Mesenchymal stem cell (in vitro differentiated cells and primary cell): ENCODE data around the gene ACVR1C.
A peak's percentile ranks its signal among the peaks of the same experiment; 100 is the strongest.

ENCODE experiments used
- DNase-seq: peaks from one replicate; pipeline ENCODE4 v3.0.0-alpha.2; 2013
- H2AFZ ChIP-seq: one replicate; pipeline ENCODE4 v1.6.1; 2013; ENCODE audit warnings: low read depth, mild to moderate bottlenecking, control low read depth, inconsistent platforms, low read length, moderate library complexity
- H2AK5ac ChIP-seq: 2 replicates; pipeline ENCODE4 v1.6.1; 2013; ENCODE audit warnings: low read length, moderate library complexity, mild to moderate bottlenecking, inconsistent platforms; ENCODE audit not compliant: severe bottlenecking
- H2BK120ac ChIP-seq: one replicate; pipeline ENCODE4 v1.6.1; 2013; ENCODE audit warnings: low read depth, mild to moderate bottlenecking, inconsistent platforms, low read length, moderate library complexity
- H2BK12ac ChIP-seq, 2 experiments: one replicate each; pipeline ENCODE4 v1.6.1; 2013; ENCODE audit warnings: inconsistent platforms in 2 of 2, low read length in 2 of 2, mild to moderate bottlenecking in 2 of 2, moderate library complexity in 2 of 2, control low read depth in 1 of 2
- H2BK15ac ChIP-seq: one replicate; pipeline ENCODE4 v1.6.1; 2013; ENCODE audit warnings: mild to moderate bottlenecking, low read depth, inconsistent platforms; ENCODE audit not compliant: poor library complexity, severe bottlenecking
- H2BK5ac ChIP-seq: 2 replicates; pipeline ENCODE4 v1.6.1; 2013; ENCODE audit warnings: low read depth, mild to moderate bottlenecking, low read length, control low read depth, inconsistent platforms; ENCODE audit not compliant: poor library complexity, severe bottlenecking
- H3K14ac ChIP-seq, 2 experiments: one replicate each; pipeline ENCODE4 v1.6.1; 2013; ENCODE audit warnings: inconsistent platforms in 2 of 2, low read length in 2 of 2, control low read depth in 1 of 2, mild to moderate bottlenecking in 1 of 2, moderate library complexity in 1 of 2
- H3K18ac ChIP-seq, 2 experiments: one replicate each; pipeline ENCODE4 v1.6.1; 2013; ENCODE audit warnings: inconsistent platforms in 2 of 2, low read length in 2 of 2, control low read depth in 1 of 2, low read depth in 1 of 2, mild to moderate bottlenecking in 1 of 2
- H3K23ac ChIP-seq, 2 experiments: one replicate each; pipeline ENCODE4 v1.6.1; 2013; ENCODE audit warnings: inconsistent platforms in 2 of 2, low read length in 2 of 2, mild to moderate bottlenecking in 2 of 2, moderate library complexity in 2 of 2, control low read depth in 1 of 2
- H3K27ac ChIP-seq: 2 replicates; pipeline ENCODE4 v1.5.1; 2013; ENCODE audit warnings: mild to moderate bottlenecking, moderate library complexity, low read length, control low read depth, inconsistent platforms; ENCODE audit not compliant: poor library complexity, severe bottlenecking
- H3K27me3 ChIP-seq, 2 experiments: 2 replicates each; pipeline versions ENCODE4 v1.6.1 to v1.7.0; 2013; ENCODE audit warnings: low read length in 2 of 2, mild to moderate bottlenecking in 2 of 2, moderate library complexity in 2 of 2, control low read depth in 1 of 2, inconsistent platforms in 1 of 2; ENCODE audit not compliant: control insufficient read depth in 1 of 2, insufficient read depth in 1 of 2
- H3K36me3 ChIP-seq, 2 experiments: 2 replicates each; pipeline versions ENCODE4 v1.6.1 to v1.7.0; 2013; ENCODE audit warnings: low read length in 2 of 2, control low read depth in 1 of 2, inconsistent platforms in 1 of 2, low read depth in 1 of 2, mild to moderate bottlenecking in 1 of 2; ENCODE audit not compliant: insufficient read depth in 2 of 2, control insufficient read depth in 1 of 2
- H3K4ac ChIP-seq, 2 experiments: one replicate each; pipeline ENCODE4 v1.6.1; 2013; ENCODE audit warnings: inconsistent platforms in 2 of 2, low read length in 2 of 2, mild to moderate bottlenecking in 2 of 2, moderate library complexity in 2 of 2, control low read depth in 1 of 2, low read depth in 1 of 2
- H3K4me1 ChIP-seq: 2 replicates; pipeline ENCODE4 v1.6.1; 2013; ENCODE audit warnings: low read depth, low read length, control low read depth; ENCODE audit not compliant: control insufficient read depth, insufficient read depth
- H3K4me2 ChIP-seq: 2 replicates; pipeline ENCODE4 v1.6.1; 2013; ENCODE audit warnings: low read length, mild to moderate bottlenecking, inconsistent platforms; ENCODE audit not compliant: poor library complexity, severe bottlenecking
- H3K4me3 ChIP-seq, 2 experiments: 2 replicates each; pipeline versions ENCODE4 v1.5.1 to v1.7.0; 2013; ENCODE audit warnings: low read length in 2 of 2, mild to moderate bottlenecking in 2 of 2, control low read depth in 1 of 2, low read depth in 1 of 2; ENCODE audit not compliant: insufficient read depth in 1 of 2
- H3K79me1 ChIP-seq: replicated peaks from 2 replicates; pipeline ENCODE4 v1.6.1; 2013; ENCODE audit warnings: mild to moderate bottlenecking, control low read depth, low read length, inconsistent platforms; ENCODE audit not compliant: poor library complexity, severe bottlenecking
- H3K9ac ChIP-seq: 2 replicates; pipeline ENCODE4 v1.7.0; 2013; ENCODE audit warnings: mild to moderate bottlenecking, low read length, moderate library complexity
- H3K9me3 ChIP-seq: 2 replicates; pipeline ENCODE4 v1.7.0; 2013; ENCODE audit warnings: mild to moderate bottlenecking, low read length; ENCODE audit not compliant: control insufficient read depth
- H4K8ac ChIP-seq: one replicate; pipeline ENCODE4 v1.6.1; 2013; ENCODE audit warnings: inconsistent platforms, mild to moderate bottlenecking, low read length, moderate library complexity
- H4K91ac ChIP-seq: one replicate; pipeline ENCODE4 v1.6.1; 2013; ENCODE audit warnings: mild to moderate bottlenecking, low read length, inconsistent platforms
- WGBS: methylation state at CpG from one replicate; pipeline ENCODE4 v1.1.7; 2013; ENCODE audit warnings: mixed read lengths; 5-methylcytosine and 5-hydroxymethylcytosine counted together

The ACVR1C gene

GRCh38 chr2:157601807-157602206 is 26.9 kb downstream of the ACVR1C start:
- no peak for DNase-seq
- WGBS: 67% methylated on average over 3 of the region's 4 CpGs
- no peak overlapping the region for H3K27ac ChIP-seq

GRCh38 chr2:157596992-157597681 is 31.5 kb downstream of the ACVR1C start:
- Histone ChIP-seq H3K9me3 (no peaks in the 10 kb centered on the region), H3K9ac (no peak overlapping the region), H2BK15ac (no peak overlapping the region), H2AK5ac (no peak overlapping the region), H4K91ac (no peak overlapping the region), H2BK5ac (no peak overlapping the region), H3K79me1 (no peaks in the 10 kb centered on the region), H3K14ac (no peak overlapping the region), H3K4me2 (peak overlapping the region; percentile 82), H3K4me1 (peaks cover 6% of the 10 kb centered on the region), H3K27me3 (peaks cover 3 to 9% of the 10 kb centered on the region in 2 experiments), H2BK12ac (no peak overlapping the region), H3K27ac (no peak overlapping the region), H4K8ac (no peak overlapping the region), H3K4me3 (peak overlapping the region; percentile 43 to 70), H3K23ac (no peak overlapping the region), H3K36me3 (no peaks in the 10 kb centered on the region), H3K4ac (no peak overlapping the region), H3K18ac (no peak overlapping the region), H2BK120ac (no peak overlapping the region), H2AFZ (no peak overlapping the region)
- 24% methylated on average over 44 of the region's 45 CpGs for WGBS
- DNase-seq: peak; percentile 20

More at GRCh38 chr2:157601807-157602206, 26.9 kb downstream of the ACVR1C start:
- Histone ChIP-seq H3K18ac (no peak overlapping the region), H4K8ac (no peak overlapping the region), H3K4me1 (peaks cover 6% of the 10 kb centered on the region), H3K9ac (no peak overlapping the region), H2BK15ac (no peak overlapping the region), H3K4me3 (no peak overlapping the region), H4K91ac (no peak overlapping the region), H3K23ac (no peak overlapping the region), H3K79me1 (no peaks in the 10 kb centered on the region), H3K4ac (no peak overlapping the region), H2BK5ac (no peak overlapping the region), H2AFZ (no peak overlapping the region), H3K27me3 (peaks cover 3 to 7% of the 10 kb centered on the region in 2 experiments), H3K9me3 (no peaks in the 10 kb centered on the region), H2BK120ac (no peak overlapping the region), H2AK5ac (no peak overlapping the region), H3K14ac (no peak overlapping the region), H3K4me2 (no peak overlapping the region), H3K36me3 (no peaks in the 10 kb centered on the region), H2BK12ac (no peak overlapping the region)

GRCh38 chr2:157593411-157593810 is 35.3 kb downstream of the ACVR1C start:
- H3K36me3 ChIP-seq: no peaks in the 10 kb centered on the region
- WGBS: no CpG with 5 or more reads among the region's 1 CpG
- no peak overlapping the region for H2BK15ac ChIP-seq
- no peak overlapping the region for H3K4ac ChIP-seq
- H3K4me1 ChIP-seq: peaks cover 6% of the 10 kb centered on the region
- DNase-seq: no peak
- no peaks in the 10 kb centered on the region for H3K79me1 ChIP-seq
- no peak overlapping the region for H3K4me3 ChIP-seq
- no peak overlapping the region for H4K8ac ChIP-seq
- H2AK5ac ChIP-seq: no peak overlapping the region
- no peak overlapping the region for H2AFZ ChIP-seq
- no peaks in the 10 kb centered on the region for H3K9me3 ChIP-seq
- no peak overlapping the region for H2BK5ac ChIP-seq
- H3K4me2 ChIP-seq: no peak overlapping the region
- H2BK12ac ChIP-seq: no peak overlapping the region
- H3K18ac ChIP-seq: no peak overlapping the region
- H4K91ac ChIP-seq: no peak overlapping the region
- no peak overlapping the region for H3K9ac ChIP-seq
- H3K27ac ChIP-seq: no peak overlapping the region
- H2BK120ac ChIP-seq: no peak overlapping the region
- H3K14ac ChIP-seq: no peak overlapping the region
- H3K23ac ChIP-seq: no peak overlapping the region
- peaks cover 3 to 9% of the 10 kb centered on the region in 2 experiments for H3K27me3 ChIP-seq

GRCh38 chr2:157592948-157593347 is 35.7 kb downstream of the ACVR1C start:
- H2BK5ac ChIP-seq: no peak overlapping the region

More at GRCh38 chr2:157592948-157593347, 35.7 kb downstream of the ACVR1C start:
- Histone ChIP-seq H3K36me3 (no peaks in the 10 kb centered on the region), H3K9me3 (no peaks in the 10 kb centered on the region), H2AFZ (no peak overlapping the region), H4K8ac (no peak overlapping the region), H3K4me3 (no peak overlapping the region), H3K79me1 (no peaks in the 10 kb centered on the region), H2AK5ac (no peak overlapping the region), H3K4ac (no peak overlapping the region), H3K4me2 (no peak overlapping the region), H4K91ac (no peak overlapping the region), H2BK15ac (no peak overlapping the region), H2BK120ac (no peak overlapping the region), H3K14ac (no peak overlapping the region), H3K4me1 (peaks cover 6% of the 10 kb centered on the region), H2BK12ac (no peak overlapping the region), H3K23ac (no peak overlapping the region), H3K27me3 (peaks cover 3 to 9% of the 10 kb centered on the region in 2 experiments), H3K18ac (no peak overlapping the region), H3K9ac (no peak overlapping the region), H3K27ac (no peak overlapping the region)
- peak; percentile 19 for DNase-seq
- 40% methylated on average over 1 of the region's 2 CpGs for WGBS
